GM18907 (cell line): ENCODE results near the gene ERMP1.
"Not testable (repeated sequence)": the region's sequence is repeated elsewhere in the genome, so short reads cannot be mapped to it uniquely, and the experiment has no call there.

Source experiments
- ATAC-seq: cut with Tn5 transposase; IDR thresholded peaks from one replicate; pipeline ENCODE4 v1.9.1; 2021; ENCODE audit warnings: mild to moderate bottlenecking, moderate library complexity; ENCODE audit not compliant: unreplicated experiment

ERMP1 gene

DNA sequence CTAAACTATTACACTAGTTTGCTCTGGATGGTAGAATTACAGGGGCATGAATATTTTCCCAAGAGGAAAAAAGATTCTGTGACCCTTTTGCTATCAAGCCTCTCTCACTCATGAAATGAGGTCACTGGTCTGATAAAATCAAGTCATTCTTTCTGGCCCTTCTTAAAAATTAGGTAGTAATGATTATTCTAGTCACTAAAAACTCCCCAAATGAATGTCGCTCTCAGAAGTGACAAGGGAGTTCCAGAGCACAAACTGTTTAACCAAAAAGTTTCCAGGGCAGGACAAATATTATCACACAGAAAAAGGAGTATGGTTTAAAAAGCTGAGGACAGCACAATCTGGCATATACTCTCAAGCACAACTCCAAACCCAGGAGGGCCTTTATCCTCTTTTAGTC lies 12.5 kb downstream of the ERMP1 start:
- no peak for ATAC-seq

DNA sequence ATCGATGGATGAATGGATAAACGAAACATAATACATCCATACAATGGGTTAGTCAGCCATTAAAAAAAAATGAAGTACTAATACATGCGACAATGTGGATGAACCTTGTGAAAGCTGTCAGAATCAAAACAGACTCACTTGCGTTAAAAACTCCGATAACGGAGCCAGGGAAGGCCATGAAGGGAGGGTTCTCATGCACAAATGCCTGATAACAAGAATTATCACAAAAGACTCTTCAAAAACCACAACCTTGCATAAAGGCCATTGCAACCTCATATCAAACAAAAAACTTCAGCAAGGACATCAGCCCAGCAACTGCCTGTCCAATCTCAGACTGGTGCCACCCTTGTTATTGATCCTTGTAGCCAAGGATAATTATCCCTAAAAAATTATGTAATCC lies 13.7 kb downstream of the ERMP1 start:
- ATAC-seq, result no peak

DNA sequence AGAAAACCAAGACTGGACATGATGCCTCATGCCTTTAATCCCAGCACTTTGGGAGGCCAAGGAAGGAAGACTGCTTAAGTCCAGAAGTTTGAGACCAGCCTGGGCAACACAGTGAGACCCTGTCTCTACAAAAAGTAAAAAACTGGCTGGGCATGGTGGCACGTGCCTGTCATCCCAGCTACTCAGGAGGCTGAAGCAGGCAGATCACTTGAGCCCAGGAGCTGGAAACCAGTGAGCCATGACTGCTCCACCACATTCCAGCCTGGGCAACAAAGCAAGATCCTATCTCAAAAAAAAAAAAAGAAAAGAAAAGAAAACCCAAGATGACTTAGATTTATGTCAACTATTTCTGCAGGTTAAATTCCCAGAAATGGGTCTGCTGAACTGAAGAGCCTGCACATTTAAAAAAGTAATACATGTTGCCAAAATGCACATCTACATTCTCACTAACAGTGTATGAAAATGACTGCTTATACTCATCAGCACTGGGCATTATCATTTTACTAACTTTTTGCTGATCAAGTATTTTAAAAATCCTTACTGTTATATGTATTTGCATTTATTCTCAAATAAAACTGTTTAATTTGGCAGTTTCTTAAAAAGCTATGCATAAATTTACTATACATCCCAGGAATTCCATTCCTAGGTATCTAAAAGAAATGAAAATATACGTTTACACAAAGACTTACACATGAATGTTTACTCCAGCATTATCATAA lies 14.3 kb downstream of the ERMP1 start:
- no peak for ATAC-seq

DNA sequence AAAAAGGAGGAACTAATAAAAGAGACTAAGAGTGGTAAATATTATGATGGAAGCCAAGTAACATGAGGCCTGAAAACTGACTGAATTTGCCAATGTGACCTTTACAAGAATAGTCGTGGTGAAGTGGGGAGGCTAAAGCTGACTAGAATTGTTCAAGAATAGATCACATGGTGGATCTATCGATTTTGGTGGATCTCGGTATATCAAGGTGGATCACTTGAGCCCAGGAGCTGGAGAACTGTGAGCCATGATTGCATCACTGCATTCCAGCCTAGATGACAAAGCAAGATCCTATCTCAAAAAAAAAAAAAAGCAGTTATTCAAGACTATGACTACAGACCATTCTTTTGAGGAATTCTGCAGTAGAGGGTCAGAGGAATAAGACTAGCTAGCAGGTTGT lies 15.1 kb downstream of the ERMP1 start:
- ATAC-seq, result no peak

DNA sequence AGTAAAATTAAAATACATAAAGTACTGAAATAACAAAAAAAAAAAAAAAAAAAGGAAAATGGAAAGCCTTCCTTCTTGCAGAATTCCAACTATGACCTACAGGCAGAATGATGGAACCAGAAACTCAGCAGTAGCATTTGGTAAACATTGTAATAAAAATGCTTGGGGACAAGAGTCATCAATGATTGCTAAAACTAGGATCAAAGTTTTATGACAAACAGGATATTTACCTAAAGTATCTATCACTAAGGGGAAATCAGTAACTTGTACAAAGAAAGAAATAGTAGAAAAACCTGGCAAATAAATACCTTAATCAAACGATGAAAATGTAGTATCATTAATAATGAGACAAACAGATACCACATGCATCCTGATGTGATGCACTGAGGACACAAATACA lies 17.5 kb downstream of the ERMP1 start:
- no peak for ATAC-seq

DNA sequence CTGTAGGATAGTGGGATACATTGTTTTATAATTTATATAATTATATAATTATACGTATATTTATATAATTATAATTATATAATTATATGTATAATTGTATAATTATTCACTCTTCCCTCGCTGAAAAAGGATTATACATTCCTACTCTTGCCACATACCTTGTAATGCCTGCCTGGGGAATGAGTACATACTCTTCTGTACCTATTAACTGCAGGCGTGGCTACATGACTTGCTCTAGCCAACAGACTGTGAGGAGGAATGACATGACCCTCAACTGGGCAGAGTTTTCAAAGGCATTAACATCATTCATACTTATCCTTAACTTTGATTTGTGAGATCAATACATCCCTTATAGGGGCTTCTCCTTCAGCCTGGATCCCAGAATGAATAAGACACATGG lies 19.1 kb downstream of the ERMP1 start:
- no peak for ATAC-seq

DNA sequence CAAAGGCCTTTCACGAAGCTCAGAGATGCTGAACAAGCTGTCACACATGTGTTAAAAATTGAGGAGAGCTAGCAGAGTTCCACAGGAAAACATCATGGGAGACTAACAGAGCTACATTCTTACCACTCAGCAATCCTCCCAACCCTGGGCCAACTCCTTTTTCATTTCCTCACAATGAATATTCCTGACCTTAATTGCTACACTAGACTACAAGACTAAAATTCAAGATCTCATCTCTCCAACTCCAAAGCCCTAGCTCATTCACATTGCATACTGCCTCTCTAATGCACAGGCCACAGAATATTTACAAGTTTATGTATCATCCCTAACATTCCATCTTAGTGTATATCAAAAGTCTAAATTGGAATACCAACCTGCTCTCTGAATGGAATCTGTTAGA lies 21.2 kb downstream of the ERMP1 start:
- no peak for ATAC-seq

DNA sequence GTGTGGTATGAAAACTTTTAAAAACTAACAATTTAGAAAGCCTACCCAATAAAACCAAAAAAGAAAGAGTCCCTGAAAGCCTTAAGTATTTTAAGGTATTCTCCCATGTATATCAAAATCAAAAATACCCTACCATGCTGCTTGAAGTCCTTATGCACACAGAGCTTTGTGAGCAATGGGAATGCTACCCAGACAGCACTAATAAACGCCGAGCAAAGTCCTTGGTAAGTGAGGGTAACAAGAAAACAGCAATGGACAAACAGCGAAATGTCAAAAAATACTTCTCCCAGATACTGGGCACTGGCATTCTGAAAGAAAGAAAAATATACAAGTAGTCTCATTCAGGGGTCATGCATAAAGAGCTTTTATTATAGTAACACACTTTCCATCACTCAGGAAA lies 27.4 kb downstream of the ERMP1 start:
- ATAC-seq, result no peak

DNA sequence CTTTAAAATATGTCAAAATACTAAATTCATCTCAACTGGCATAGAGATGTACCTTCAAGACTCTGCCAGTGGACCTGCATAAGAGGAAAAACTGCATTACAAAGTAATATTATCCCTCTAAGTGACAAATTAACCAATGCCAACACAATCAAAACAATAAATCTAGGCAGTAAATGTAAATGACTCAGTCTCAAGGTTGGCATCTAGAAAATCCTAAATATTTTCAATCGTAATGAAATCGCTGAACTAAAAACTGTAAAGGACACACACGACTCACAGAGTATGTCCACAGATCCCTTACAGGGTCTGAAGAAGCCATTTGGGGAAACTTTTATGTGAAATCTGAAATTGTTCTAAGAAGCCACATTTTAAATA lies 31.2 kb downstream of the ERMP1 start:
- no peak for ATAC-seq

DNA sequence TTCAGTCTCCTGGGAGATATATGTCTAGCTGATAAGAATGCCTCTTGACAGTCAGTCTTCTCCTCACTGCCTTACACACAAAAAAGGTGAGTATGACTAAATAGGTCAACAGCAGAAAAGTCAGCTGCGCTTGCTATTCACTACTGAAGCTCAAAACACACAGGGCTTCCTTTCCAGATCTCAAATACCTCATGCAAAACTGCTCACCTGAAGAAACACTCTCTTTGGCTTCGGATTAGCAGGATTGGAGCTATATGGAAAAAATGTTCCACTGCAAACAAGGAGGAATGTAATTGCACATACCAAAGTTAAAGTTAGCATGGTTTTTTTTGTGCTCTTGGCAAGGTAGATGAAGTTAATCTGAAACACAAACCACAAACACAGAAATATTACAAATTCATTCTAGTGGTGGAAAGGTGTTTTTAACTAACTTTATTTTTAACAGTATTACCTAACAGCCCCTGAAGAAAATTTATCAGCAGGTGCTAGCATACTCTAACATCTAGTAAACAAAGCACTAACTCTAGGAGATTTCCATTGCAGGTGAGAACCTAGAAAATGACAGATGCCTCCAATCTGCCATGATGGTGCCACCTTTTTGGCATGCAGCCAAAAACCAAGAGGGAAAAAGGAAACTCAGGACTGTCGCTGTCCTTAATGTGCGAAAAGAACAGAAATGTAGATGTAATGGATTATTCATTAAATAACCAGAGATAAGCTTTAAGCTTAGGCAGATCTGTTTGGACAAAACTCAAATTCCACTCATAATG lies 31.8 kb downstream of the ERMP1 start:
- ATAC-seq, result no peak

DNA sequence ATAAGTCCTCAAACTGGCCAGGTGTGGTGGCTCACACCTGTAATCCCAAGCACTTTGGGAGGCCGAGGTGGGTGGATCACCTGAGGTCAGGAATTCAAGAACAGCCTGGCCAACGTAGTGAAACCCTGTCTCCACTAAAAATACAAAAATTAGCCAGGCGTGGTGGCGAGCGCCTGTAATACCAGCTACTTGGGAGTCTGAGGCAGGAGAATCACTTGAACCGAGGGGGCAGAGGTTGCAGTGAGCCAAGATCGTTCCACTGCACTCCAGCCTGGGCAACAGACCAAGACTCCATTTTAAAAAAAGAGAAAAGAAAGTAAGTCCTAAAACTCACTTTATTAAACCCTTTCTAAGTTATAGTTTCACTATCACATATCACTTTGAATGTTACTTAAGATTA lies 32.5 kb downstream of the ERMP1 start:
- not testable (repeated sequence) for ATAC-seq

DNA sequence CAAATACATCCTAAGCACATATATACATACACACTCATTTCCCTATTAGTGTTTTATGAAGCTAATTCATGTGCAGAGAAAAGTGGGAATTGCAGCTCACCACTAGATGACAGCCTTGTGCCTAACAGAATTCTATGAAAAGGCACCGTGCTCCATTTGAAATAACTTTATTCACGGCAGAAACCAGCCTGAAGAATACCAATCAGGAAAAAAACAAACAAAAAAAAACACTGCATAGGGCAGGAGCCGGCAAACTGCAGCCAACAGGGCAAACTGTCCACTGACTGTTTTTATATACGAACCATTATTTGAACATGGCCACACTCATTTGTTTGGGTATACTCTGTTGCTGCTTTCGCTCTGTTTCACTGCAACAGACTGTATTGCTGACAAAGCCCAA lies 33.6 kb downstream of the ERMP1 start:
- no peak for ATAC-seq

DNA sequence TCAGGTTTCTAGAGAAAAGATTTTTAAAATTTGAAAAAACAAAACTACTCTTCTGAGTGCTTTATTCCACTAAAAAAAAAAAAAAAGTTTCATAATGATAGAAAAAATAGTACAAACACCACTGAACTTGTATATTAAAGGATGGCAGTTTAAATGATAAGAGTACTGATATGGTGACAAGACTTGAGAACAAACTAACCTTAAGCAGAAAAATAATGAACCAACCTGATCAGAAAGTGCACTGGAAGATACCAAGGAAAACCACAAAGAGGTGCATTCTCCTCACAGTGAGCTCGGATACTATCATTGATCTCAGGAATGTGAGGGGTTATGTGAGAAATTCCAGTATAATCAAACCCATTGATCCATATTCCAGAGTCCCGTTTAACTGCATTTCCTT lies 34.3 kb downstream of the ERMP1 start:
- ATAC-seq, result no peak

DNA sequence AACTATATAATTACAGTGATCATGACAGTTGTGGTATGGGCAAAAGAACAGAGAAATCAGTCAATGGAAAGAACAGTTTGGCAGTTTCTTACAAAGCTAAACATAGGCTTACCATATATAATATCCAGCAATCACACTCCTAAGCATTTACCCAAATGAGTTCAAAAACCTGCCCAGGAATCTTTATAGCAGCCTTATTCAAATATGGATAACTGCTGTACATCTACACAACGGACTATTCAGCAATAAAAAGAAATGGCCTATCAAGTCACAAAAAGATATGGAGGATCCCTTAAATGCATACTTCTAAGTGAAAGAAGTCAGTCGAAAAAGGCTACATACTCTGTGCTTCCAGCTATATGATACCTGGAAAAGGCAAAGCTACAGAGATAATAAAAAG lies 36.6 kb downstream of the ERMP1 start:
- ATAC-seq, result no peak

DNA sequence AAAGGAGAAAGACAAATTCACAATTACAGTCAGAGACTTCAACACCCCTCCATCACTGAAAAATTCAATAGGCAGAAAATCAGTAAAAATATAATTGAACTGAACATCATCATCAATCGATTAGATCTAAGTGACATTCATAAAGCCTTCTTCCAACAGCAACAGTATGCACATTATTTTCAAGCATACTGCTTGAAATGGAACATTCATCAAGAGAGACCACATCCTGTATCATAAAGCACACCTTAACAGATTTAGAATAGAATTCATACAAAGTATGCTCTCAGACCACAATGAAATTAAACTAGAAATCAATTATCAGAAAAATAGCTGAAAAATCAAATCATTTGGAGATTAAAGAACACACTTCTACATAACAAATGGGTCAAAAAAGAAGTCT lies 39.1 kb downstream of the ERMP1 start:
- no peak for ATAC-seq

DNA sequence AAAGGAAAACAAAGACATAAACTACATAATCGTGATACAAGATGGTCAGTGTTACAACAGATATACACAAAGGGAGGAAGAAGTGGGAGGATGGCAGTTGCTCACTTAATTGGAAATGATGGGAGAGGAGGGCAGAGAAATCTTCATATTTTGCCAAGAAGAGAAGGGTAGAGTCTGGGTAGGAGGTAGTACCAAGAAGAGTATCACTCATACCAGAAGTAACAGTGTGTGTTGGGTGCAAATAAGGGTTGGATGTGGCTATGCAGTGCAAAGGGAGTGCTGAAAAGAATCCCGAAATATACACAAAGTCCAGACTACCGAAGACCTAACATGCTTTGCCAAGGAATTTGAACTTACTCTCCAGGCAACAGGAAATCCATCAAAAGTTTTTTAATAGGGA lies 41.0 kb downstream of the ERMP1 start:
- no peak for ATAC-seq

DNA sequence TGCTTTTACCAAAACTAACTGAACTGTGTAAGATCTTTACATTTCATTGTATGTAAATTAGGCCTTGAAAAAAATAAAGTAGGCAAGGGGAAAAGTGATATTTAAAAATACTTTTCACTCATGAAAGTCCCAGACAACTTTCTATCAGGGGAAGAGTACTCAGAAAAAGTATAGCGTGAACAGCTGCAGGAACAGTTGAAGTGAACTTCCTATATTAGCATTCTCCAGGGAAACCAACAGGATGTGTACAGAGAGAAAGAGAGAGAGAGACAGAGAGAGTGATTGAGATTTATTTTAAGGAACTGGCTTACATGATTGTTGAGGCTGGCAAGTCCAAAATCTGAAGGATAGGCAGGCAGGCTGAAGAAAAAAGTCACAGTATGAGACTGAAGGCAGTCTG lies 42.0 kb downstream of the ERMP1 start:
- no peak for ATAC-seq

DNA sequence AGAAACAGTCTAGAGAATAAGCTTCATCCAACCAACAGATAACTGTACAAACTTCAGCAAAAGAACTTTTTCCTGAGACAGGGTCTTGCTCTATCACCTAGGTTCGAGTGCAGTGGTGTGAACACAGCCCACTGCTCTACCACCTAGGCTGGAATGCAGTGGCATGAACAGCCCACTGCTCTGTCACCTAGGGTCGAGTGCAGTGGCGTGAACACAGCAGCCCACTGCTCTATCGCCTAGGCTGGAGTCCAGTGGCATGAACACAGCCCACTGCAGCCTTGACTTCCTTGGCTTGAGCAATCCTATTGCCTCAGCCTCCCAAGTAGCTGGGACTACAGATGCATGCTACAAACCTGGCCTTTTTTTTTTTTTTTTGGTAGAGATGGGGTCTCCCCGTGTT lies 43.4 kb downstream of the ERMP1 start:
- ATAC-seq, result no peak

DNA sequence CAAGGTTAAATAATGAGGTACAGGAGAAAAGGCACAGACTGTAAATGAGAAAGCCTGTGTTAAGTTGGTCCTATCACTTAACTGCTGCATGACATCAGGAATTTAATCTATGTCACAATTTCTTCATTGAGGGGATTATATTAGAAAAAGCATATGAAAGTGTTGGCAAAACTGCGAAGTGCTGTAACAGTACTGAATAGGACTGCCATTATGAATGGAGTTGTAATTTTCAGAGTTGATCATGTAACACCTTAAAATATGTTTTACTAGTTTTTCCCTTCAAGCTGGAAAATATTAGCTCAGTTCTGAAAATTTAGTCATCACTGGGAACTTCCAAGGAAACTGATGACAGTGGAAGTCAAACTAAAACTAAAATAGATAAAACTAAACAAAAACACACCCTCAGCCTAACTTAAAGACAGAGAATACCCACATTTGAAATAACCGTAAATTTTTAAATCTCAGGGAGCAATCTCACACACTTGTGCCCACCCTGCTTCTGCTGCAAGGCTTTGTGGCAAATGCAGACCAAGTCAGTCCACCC lies 45.1 kb downstream of the ERMP1 start:
- ATAC-seq, result no peak

DNA sequence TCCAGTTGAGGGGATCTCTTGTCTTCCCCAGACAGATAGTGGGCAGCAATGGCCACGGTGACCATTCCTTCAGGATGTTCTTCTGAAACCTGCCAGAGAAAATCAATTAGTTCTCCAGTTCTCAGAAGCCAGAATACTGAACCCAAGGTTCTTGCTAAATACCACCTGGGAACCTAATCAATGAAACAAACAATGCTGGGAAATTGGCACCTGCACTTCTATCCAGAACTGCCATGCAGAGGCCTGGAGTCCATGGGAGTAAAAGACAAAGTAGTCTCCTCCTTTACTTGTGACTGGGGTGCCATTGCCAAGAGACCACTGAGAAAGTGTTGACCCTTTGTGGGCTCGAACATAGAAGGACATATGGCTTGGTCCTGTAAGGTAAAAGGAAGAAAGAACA lies 45.7 kb downstream of the ERMP1 start:
- no peak for ATAC-seq

DNA sequence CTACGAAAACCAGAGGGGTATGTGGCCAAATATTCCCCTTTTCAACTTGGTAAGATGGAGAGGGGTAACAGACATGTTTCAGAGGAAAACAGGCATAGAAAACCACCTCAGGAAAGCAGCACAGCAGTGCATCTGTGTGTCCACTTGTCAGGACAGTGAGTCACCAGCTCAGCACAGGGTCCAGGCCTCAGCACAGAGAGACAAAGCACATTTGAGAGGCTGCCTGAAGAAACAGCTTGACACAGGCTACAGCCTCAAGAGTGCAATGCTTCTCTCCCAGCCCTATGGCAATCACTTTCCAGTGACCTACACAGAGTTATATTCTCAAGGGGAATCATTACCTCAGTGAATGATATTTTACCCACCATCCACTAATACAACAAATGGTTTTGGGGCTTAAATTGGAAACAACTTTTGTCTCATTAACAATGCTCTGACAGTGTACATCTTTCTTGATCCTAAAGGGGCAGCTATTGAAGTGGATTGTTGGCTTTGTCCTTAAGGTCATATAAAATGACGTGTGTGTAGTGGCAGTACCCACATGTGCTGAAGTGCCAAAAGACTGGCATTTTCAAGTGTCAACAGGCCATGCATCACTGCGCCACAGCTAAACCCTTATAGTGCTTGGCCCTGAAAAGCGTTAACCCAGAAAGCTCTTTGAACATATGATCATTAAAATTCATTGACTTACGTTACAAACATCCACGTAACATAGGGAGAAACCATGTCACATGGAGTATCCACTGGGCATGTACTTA lies 46.4 kb downstream of the ERMP1 start:
- no peak for ATAC-seq
